ENCODE measurements around the gene PBX1. TPM values are rescaled to one million over a fixed set of nuclear protein-coding genes. Genes with fewer than 3 reads are reported as not detected.

Gene PBX1
- total and polyA plus RNA-seq, 4 donors, result 7.8 to 112 (median 33.5) TPM

- H3K27ac ChIP-seq (ENCODE audit: low read depth in 1 of 2, low read length in 1 of 2), result no peak overlapping the region
- H3K4me3 ChIP-seq, result no peak overlapping the region
- no peaks in the 10 kb centered on the region for H3K27me3 ChIP-seq (ENCODE audit: control insufficient read depth in 3 of 3, insufficient read depth in 3 of 3, low read length in 2 of 3)
- no peaks in the 10 kb centered on the region for H3K9me3 ChIP-seq (ENCODE audit: control insufficient read depth in 4 of 4, insufficient read depth in 3 of 4, low read length in 3 of 4)
- DNase-seq (no peak), ATAC-seq (ENCODE audit: insufficient read depth, low FRiP score) (no peak)
- 75 to 83% methylated on average over 3 of the region's 3 CpGs for WGBS, 2 donors
- H3K36me3 ChIP-seq (ENCODE audit: control insufficient read depth in 4 of 4, insufficient read depth in 4 of 4, low read length in 4 of 4), result no peaks in the 10 kb centered on the region
- H3K9ac ChIP-seq (ENCODE audit: insufficient read depth in 1 of 2, low read length in 2 of 2), result no peak overlapping the region
- peaks cover 7 to 25% (median 12%) of the 10 kb centered on the region in 5 donors for H3K4me1 ChIP-seq (ENCODE audit: control insufficient read depth in 5 of 5, insufficient read depth in 5 of 5, low read length in 5 of 5)
- no peak for TF ChIP-seq CTCF (IDR thresholded peaks at IDR 0.05; ENCODE audit: control extremely low read depth, extremely low read depth)
Observed at GRCh38 chr1:164658864-164659263, 99.9 kb downstream of the PBX1 start.

- no peaks in the 10 kb centered on the region for H3K27me3 ChIP-seq (ENCODE audit: control insufficient read depth in 3 of 3, insufficient read depth in 3 of 3, low read length in 2 of 3)
- no peaks in the 10 kb centered on the region for H3K36me3 ChIP-seq (ENCODE audit: control insufficient read depth in 4 of 4, insufficient read depth in 4 of 4, low read length in 4 of 4)
- WGBS, 2 donors, result 49 to 57% methylated on average over 4 of the region's 4 CpGs
- H3K9ac ChIP-seq (ENCODE audit: insufficient read depth in 1 of 2, low read length in 2 of 2), result no peak overlapping the region
- H3K4me1 ChIP-seq (ENCODE audit: control insufficient read depth in 5 of 5, insufficient read depth in 5 of 5, low read length in 5 of 5), result peaks cover 7 to 28% (median 12%) of the 10 kb centered on the region in 5 donors
- peak overlapping the region in 1 of 2 donors; percentile 81 for H3K27ac ChIP-seq (ENCODE audit: low read depth in 1 of 2, low read length in 1 of 2)
- peak; percentile 20 for ATAC-seq (ENCODE audit: insufficient read depth, low FRiP score)
- no peak overlapping the region for H3K4me3 ChIP-seq
- no peak for TF ChIP-seq CTCF (IDR thresholded peaks at IDR 0.05; ENCODE audit: control extremely low read depth, extremely low read depth)
- DNase-seq, result peak; percentile 66 to 88 (median 79)
- no peaks in the 10 kb centered on the region for H3K9me3 ChIP-seq (ENCODE audit: control insufficient read depth in 4 of 4, insufficient read depth in 3 of 4, low read length in 3 of 4)
Observed at GRCh38 chr1:164659621-164660411, 100.8 kb downstream of the PBX1 start.

- peaks cover 7 to 28% (median 12%) of the 10 kb centered on the region in 5 donors for H3K4me1 ChIP-seq (ENCODE audit: control insufficient read depth in 5 of 5, insufficient read depth in 5 of 5, low read length in 5 of 5)
- peak; percentile 88 for ATAC-seq (ENCODE audit: insufficient read depth, low FRiP score)
- H3K27me3 ChIP-seq (ENCODE audit: control insufficient read depth in 3 of 3, insufficient read depth in 3 of 3, low read length in 2 of 3), result no peaks in the 10 kb centered on the region
- TF ChIP-seq CTCF (IDR thresholded peaks at IDR 0.05; ENCODE audit: control extremely low read depth, extremely low read depth), result no peak
- H3K4me3 ChIP-seq, result no peak overlapping the region
- no peaks in the 10 kb centered on the region for H3K36me3 ChIP-seq (ENCODE audit: control insufficient read depth in 4 of 4, insufficient read depth in 4 of 4, low read length in 4 of 4)
- WGBS, 2 donors, result 16 to 37% methylated on average over 2 of the region's 2 CpGs
- H3K9ac ChIP-seq (ENCODE audit: insufficient read depth in 1 of 2, low read length in 2 of 2), result no peak overlapping the region
- peak overlapping the region in 1 of 2 donors; percentile 81 for H3K27ac ChIP-seq (ENCODE audit: low read depth in 1 of 2, low read length in 1 of 2)
- H3K9me3 ChIP-seq (ENCODE audit: control insufficient read depth in 4 of 4, insufficient read depth in 3 of 4, low read length in 3 of 4), result no peaks in the 10 kb centered on the region
- no peak for DNase-seq
Observed at GRCh38 chr1:164660412-164660772, 101.4 kb downstream of the PBX1 start.

Measured in lung (tissue), 12 donors.